ENCODE data around the gene PDCL2.
"Not testable (repeated sequence)": the region's sequence is repeated elsewhere in the genome, so short reads cannot be mapped to it uniquely, and the experiment has no call there.

The PDCL2 gene, protein sequence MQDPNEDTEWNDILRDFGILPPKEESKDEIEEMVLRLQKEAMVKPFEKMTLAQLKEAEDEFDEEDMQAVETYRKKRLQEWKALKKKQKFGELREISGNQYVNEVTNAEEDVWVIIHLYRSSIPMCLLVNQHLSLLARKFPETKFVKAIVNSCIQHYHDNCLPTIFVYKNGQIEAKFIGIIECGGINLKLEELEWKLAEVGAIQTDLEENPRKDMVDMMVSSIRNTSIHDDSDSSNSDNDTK

DNA sequence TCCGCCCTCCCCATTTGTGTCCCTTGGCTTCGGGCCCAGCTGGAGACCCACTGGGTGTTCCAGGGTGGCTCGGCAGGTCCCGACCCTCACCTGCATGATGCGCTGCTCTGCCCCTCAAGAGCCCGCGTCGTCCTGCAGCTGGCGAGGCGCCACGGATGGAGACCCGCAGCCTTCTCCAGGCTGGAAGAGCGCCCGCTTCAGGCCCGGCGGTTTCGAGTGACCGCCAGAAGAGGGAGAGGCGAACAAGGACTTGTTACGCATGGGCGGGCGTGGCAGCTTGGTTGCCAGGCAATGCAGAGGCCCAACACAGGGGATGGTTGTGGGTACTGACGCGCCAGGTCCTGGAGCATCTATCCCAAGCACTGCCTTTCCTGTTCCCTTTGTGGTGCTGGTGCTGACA, at the start of gene PDCL2:
TSS of gene PDCL2 (minus strand) at position 232 of the 400 bp plus-strand sequence. CDS start at position 96, 136 bp downstream.
- no peak for TF ChIP-seq JUND (IDR thresholded peaks at IDR 0.05; ENCODE audit: low read depth)

DNA sequence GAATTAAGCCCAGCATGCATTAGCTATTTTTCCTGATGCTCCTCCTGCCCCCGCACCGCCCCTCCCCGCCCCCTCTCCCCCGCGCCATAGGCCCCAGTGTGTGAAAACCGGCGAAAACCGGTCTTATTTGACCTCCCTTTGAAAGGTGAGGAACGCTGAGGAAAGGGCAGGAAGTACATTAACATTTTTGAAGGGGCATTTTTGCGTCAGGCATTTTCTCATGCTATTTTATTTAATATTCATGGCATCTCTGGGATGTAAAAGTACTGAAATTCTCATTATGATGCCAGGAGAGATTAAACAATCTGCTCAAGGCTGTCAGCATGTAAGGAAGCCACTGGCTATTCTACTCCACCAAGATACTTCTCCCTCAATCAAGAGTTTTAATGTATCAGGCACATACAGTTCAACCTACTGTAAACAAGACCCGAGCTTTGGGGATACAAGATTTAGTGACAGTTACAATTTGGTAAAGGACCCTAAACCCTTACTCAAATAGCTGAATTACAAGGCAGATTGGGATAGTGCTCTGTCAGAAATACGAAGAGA, 45.3 kb upstream of the PDCL2 start:
- in situ Hi-C loops (cut with HindIII; ENCODE audit: low pct_unique_long_range_greater_than_20kb, low sequenced_read_pairs), result no loop called here
- no peak for TF ChIP-seq JUND (IDR thresholded peaks at IDR 0.05; ENCODE audit: low read depth)
- DNase-seq (ENCODE audit: low read depth in 1 of 2, low spot score in 1 of 2), result no peak

More for the DNA sequence above, at the start of gene PDCL2:
- no peak for DNase-seq (ENCODE audit: low read depth in 1 of 2, low spot score in 1 of 2)
- in situ Hi-C loops (cut with HindIII; ENCODE audit: low pct_unique_long_range_greater_than_20kb, low sequenced_read_pairs), result no loop called here

DNA sequence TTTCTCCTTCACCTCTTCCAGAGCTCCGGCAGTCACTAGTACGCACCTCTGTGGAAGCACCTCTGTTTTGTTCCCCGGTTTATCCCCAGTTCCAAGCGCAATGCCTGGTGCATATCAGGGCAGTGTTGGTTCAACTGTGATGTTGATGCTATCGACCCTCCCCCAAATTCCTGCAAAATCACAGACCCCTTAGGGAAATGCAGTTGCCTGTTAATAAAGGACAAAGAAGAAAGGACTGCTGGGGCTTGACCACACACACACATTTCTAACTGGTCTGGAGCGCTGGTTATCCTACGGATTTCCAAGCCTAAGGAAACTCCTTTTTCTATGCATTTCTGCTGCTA, 44.6 kb upstream of the PDCL2 start:
- no peak for DNase-seq (ENCODE audit: low read depth in 1 of 2, low spot score in 1 of 2)
- in situ Hi-C loops (cut with HindIII; ENCODE audit: low pct_unique_long_range_greater_than_20kb, low sequenced_read_pairs), result no loop called here
- TF ChIP-seq JUND (IDR thresholded peaks at IDR 0.05; ENCODE audit: low read depth), result no peak

DNA sequence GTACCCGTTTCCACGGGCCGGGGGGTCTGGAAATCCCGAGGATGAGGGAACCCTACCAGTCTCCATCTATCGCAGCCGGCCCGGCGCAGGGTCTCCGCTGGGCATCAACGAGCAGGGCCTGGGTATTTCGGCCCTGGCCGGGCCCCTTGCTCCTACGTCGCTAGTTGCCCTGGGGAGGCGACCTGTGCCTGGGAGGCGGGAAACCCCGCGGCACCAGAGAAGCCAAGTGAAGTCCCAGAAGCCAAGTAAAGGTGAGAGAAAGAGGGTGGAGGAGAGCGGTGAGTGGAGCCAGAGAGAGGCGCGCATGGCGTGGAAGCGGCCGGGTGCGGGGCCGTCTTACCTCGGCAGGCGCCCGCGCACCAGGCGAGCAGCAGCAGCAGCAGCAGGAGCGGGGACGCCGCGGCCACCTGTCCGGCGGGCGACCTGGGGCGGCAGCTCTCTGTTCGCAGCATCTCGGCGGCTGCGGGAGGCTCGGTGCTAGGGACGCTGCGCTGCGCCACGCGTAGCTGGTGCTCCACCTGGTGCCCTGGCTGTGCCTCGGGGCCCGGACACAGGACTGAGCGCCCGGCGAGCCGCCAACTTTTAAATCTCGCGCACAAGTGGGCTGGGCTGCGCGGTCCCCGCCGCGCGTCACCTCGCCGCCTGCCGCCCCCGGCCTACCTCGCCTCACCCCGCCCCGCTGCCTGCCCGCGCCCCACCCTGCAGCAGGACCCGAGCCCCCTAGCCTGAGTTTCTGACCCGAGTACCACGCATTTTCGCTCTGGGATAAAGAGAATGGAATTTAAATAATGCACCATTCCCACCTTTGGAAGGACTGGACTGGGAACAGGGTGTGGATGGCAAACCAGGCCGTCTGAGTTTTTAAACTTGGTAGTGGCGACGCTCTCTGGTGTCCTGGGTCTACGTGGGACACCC, 44.0 kb upstream of the PDCL2 start, which contains the start of gene NMU:
TSS of gene NMU (minus strand) at position 558 of the 915 bp plus-strand sequence. CDS start at position 452, 106 bp downstream.
- peak; percentile 72 to 82 for DNase-seq (ENCODE audit: low read depth in 1 of 2, low spot score in 1 of 2)
- in situ Hi-C loops (cut with HindIII; ENCODE audit: low pct_unique_long_range_greater_than_20kb, low sequenced_read_pairs), result no loop called here
- TF ChIP-seq JUND (IDR thresholded peaks at IDR 0.05; ENCODE audit: low read depth), result no peak

DNA sequence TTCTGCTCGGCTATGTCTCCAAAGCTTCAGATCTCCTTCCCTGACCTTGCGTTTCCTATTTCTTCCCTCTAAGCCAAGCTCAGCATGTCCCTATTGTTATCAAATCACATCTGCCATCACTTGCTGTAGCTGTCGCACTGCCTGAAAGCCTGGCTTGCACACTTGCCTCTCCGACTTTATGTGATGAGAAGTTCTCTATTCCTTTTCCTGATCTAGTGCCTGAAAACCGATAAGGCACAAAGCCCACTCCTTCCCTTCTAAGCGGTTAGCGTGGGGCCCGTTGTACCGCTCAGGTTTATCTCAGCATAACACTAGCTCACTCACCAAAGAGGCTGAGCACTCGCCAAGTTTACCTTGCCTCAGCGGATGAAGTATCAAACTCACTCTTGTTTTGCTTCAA, 43.2 kb upstream of the PDCL2 start:
- in situ Hi-C loops (cut with HindIII; ENCODE audit: low pct_unique_long_range_greater_than_20kb, low sequenced_read_pairs), result no loop called here
- no peak for DNase-seq (ENCODE audit: low read depth in 1 of 2, low spot score in 1 of 2)
- no peak for TF ChIP-seq JUND (IDR thresholded peaks at IDR 0.05; ENCODE audit: low read depth)

DNA sequence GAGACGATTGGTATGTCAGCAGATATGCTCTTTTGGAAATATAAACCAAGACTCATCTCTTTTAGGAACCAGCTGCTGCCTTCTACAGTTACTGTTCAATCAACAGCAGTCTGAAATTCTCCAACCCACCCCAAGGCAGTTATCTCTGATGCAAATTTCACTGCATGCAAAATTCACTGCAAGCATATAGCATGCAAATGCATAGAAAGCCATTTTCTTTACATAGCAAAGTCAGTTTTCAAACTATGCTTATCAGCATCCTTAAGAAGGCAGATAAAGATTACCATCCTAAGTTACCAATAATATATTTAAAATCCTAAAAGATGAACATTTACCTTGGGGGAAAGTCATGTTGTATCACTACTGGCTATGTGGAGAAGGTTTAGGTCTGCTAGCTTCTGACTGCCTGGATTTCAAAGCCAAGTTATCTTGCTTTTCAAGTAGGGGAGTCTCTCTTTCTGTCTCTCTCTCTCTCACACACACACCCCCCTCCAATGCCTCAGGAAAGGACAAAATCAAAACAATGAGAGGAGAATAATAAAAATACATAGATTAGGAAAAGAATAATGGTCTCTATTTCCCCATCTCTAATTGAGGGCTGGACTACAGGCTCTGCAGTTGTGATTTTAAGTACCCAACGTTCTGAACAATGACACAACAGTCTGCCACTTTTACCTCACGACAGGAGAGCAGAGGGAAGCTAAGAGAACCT, 42.5 kb upstream of the PDCL2 start:
- TF ChIP-seq JUND (IDR thresholded peaks at IDR 0.05; ENCODE audit: low read depth), result no peak
- in situ Hi-C loops (cut with HindIII; ENCODE audit: low pct_unique_long_range_greater_than_20kb, low sequenced_read_pairs), result no loop called here
- DNase-seq (ENCODE audit: low read depth in 1 of 2, low spot score in 1 of 2), result no peak

DNA sequence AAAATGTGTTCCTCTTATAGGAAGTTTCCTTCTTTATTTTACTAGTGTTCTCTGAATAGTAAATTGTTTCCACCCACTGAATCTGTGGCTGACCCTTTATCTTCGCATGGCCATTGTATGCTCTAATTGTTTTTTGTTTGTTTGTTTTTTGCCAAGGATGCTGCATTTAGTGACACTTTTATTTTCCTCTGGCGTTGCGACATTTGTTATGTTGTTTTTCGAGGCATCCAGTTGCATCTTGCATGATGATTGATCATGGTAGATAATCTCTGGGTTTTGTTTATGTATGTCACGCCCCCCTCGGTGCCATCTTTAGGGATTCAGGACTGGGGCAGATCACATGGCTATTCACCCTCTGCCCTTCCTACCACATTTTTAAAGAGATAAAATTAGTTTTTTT, 41.9 kb upstream of the PDCL2 start:
- no peak for TF ChIP-seq JUND (IDR thresholded peaks at IDR 0.05; ENCODE audit: low read depth)
- in situ Hi-C loops (cut with HindIII; ENCODE audit: low pct_unique_long_range_greater_than_20kb, low sequenced_read_pairs), result no loop called here
- DNase-seq (ENCODE audit: low read depth in 1 of 2, low spot score in 1 of 2), result no peak

DNA sequence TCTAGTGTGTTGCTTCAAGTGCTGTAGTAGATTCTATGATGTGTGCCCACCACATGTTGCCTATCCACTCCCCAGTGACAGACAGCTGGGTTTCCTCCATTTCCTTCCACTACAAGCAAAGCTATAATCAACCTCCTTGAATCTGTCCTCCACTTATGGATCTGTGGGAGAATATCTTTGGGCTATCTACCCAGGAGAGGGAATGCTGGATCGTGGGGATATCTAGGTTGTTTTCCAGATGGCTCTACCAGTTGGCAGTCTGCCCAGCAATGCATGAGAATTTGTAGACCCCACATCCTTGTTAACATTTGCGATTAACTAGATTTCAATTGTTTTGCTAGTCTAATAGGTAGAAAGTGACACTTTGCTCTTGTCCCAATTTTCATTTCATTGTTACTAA, 33.8 kb upstream of the PDCL2 start:
- DNase-seq (ENCODE audit: low read depth in 1 of 2, low spot score in 1 of 2), result no peak
- in situ Hi-C loops (cut with HindIII; ENCODE audit: low pct_unique_long_range_greater_than_20kb, low sequenced_read_pairs), result no loop called here
- no peak for TF ChIP-seq JUND (IDR thresholded peaks at IDR 0.05; ENCODE audit: low read depth)

DNA sequence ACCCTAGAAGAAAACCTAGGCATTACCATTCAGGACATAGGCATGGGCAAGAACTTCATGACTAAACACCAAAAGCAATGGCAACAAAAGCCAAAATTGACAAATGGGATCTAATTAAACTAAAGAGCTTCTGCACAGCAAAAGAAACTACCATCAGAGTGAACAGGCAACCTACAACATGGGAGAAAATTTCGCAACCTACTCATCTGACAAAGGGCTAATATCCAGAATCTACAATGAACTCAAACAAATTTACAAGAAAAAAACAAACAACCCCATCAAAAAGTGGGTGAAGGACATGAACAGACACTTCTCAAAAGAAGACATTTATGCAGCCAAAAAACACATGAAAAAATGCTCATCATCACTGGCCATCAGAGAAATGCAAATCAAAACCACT, 32.0 kb upstream of the PDCL2 start:
- in situ Hi-C loops (cut with HindIII; ENCODE audit: low pct_unique_long_range_greater_than_20kb, low sequenced_read_pairs); DNase-seq (ENCODE audit: low read depth in 1 of 2, low spot score in 1 of 2): not testable (repeated sequence)

DNA sequence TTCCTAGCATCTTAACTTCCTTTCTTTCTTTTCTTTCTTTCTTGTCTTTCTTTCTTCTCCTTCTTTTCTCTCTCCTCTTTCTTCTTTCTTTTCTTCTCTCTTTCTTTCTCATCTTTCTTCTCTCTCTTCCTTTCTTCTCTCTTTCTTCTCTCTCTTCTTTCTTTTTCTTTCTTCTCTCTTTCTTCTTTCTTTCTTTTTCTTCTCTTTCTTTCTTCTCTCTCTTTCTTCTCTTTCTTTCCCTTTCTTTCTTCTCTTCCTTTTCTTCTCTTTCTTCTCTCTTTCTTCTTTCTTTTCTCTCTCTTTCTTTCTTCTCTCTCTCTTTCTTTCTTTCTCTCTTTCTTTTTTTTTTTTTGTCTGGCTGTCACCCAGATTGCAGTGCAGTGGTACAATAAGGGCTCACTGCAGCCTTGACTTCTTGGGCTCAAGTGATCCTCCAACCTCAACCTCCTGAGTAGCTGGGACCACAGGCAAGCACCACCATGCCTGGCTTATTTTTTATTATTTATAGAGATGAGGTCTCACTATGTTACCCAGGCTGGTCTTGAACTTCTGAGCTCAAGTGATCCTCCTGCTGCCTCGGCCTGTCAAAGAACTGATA, 26.6 kb upstream of the PDCL2 start:
- no peak for DNase-seq (ENCODE audit: low read depth in 1 of 2, low spot score in 1 of 2)
- in situ Hi-C loops (cut with HindIII; ENCODE audit: low pct_unique_long_range_greater_than_20kb, low sequenced_read_pairs), result no loop called here
- no peak for TF ChIP-seq JUND (IDR thresholded peaks at IDR 0.05; ENCODE audit: low read depth)

DNA sequence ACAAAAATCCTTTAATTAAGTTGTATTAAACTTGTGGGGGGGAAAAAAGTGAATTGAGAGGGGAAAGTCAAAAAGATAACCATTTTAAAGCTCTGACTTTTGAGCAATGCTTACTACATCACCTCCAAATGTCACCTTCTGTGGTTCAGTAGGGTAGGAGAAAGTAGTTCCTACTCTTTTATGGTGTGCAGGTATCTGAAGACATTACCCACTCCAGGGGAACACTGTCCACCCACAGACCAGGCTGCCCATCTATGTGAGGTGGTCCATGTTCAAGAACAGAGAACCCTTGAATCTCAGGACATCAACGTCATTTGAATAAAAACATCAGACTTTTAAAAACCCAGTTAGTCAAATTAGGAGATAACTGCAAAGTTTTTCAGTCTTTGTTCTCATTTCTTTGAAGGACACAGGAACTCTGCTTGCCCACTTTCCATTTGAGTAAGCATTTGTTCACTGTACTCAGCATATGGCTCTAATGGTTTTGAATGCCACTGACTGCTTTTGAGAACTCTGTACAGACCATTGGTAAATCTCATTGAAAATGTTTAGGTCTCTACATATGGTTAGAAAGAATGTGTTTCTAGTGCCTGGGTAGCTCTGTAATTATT, 25.6 kb upstream of the PDCL2 start:
- TF ChIP-seq JUND (IDR thresholded peaks at IDR 0.05; ENCODE audit: low read depth), result no peak
- in situ Hi-C loops (cut with HindIII; ENCODE audit: low pct_unique_long_range_greater_than_20kb, low sequenced_read_pairs), result no loop called here
- no peak for DNase-seq (ENCODE audit: low read depth in 1 of 2, low spot score in 1 of 2)

DNA sequence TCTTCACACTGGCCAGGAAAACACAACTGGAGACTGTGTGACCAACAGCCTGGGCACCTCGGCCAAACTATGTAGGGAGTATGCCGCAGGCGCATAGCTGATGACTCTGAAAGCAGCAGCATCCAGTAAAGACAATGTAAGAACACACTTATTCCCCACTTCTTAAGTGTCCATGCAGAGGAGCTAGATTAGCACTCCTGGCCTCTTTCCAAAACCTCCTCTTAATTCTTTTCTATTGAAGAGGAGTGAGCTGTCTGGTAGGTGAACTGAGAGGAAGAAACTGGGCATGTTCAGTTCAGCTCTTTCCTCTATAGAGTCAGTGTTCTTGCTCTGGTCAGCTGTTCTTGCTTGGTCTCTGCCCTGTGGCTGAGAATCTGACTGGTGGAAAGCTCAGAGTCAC, 23.0 kb upstream of the PDCL2 start:
- in situ Hi-C loops (cut with HindIII; ENCODE audit: low pct_unique_long_range_greater_than_20kb, low sequenced_read_pairs), result no loop called here
- no peak for DNase-seq (ENCODE audit: low read depth in 1 of 2, low spot score in 1 of 2)

More for the DNA sequence above, 23.0 kb upstream of the PDCL2 start:
- TF ChIP-seq JUND (IDR thresholded peaks at IDR 0.05; ENCODE audit: low read depth), result no peak

All from T47D (cell line).